HUES6 (cell line): Measurements from ENCODE around the gene HK3.

Experiments
- H3K27ac ChIP-seq: 2 replicates; pipeline ENCODE4 v1.7.0; 2013; ENCODE audit warnings: low read depth, mild to moderate bottlenecking, low read length, inconsistent platforms
- H3K27me3 ChIP-seq: 2 replicates; pipeline ENCODE4 v1.6.1; 2013; ENCODE audit warnings: low read length; ENCODE audit not compliant: control insufficient read depth, insufficient read depth
- H3K36me3 ChIP-seq: 2 replicates; pipeline ENCODE4 v1.6.1; 2013; ENCODE audit warnings: low read length; ENCODE audit not compliant: control insufficient read depth, insufficient read depth
- H3K4me1 ChIP-seq: 2 replicates; pipeline ENCODE4 v1.6.1; 2013; ENCODE audit warnings: low read length; ENCODE audit not compliant: control insufficient read depth, insufficient read depth
- H3K4me3 ChIP-seq: 2 replicates; pipeline ENCODE4 v1.5.1; 2013; ENCODE audit warnings: low read depth, low read length
- H3K9ac ChIP-seq: one replicate; pipeline ENCODE4 v1.6.1; 2013; ENCODE audit warnings: mild to moderate bottlenecking, low read length
- H3K9me3 ChIP-seq: 2 replicates; pipeline ENCODE4 v1.6.1; 2013; ENCODE audit warnings: low read depth, low read length; ENCODE audit not compliant: control insufficient read depth, insufficient read depth

Gene HK3

GRCh38 chr5:176846335-176847140 lies 52.6 kb downstream of the HK3 start:
- H3K27ac ChIP-seq = no peak overlapping the region
- H3K4me1 ChIP-seq = no peaks in the 10 kb centered on the region
- no peaks in the 10 kb centered on the region for H3K9me3 ChIP-seq
- H3K36me3 ChIP-seq = no peaks in the 10 kb centered on the region
- H3K4me3 ChIP-seq = no peak overlapping the region
- no peak overlapping the region for H3K9ac ChIP-seq
- H3K27me3 ChIP-seq = peaks cover 18% of the 10 kb centered on the region; the same call in 1 of the 2 replicates

GRCh38 chr5:176845392-176845713 lies 53.8 kb downstream of the HK3 start:
- peaks cover 30% of the 10 kb centered on the region; the same call in 1 of the 2 replicates for H3K27me3 ChIP-seq
- no peak overlapping the region for H3K27ac ChIP-seq
- no peaks in the 10 kb centered on the region for H3K36me3 ChIP-seq
- no peak overlapping the region for H3K4me3 ChIP-seq
- no peak overlapping the region for H3K9ac ChIP-seq
- no peaks in the 10 kb centered on the region for H3K9me3 ChIP-seq
- H3K4me1 ChIP-seq = no peaks in the 10 kb centered on the region; the same call in 1 of the 2 replicates

- no peak overlapping the region for H3K4me3 ChIP-seq
- H3K27me3 ChIP-seq = peaks cover 33% of the 10 kb centered on the region; the same call in 1 of the 2 replicates
- no peaks in the 10 kb centered on the region for H3K36me3 ChIP-seq
- no peak overlapping the region for H3K27ac ChIP-seq
- H3K4me1 ChIP-seq = peaks cover 4% of the 10 kb centered on the region; the same call in 1 of the 2 replicates
- H3K9me3 ChIP-seq = no peaks in the 10 kb centered on the region
- no peak overlapping the region for H3K9ac ChIP-seq
Observed at GRCh38 chr5:176844706-176845391, 54.3 kb downstream of the HK3 start.

GRCh38 chr5:176844281-176844680 lies 54.9 kb downstream of the HK3 start:
- Histone ChIP-seq H3K9ac (no peak overlapping the region), H3K36me3 (no peaks in the 10 kb centered on the region), H3K9me3 (no peaks in the 10 kb centered on the region), H3K27ac (no peak overlapping the region), H3K4me1 (peaks cover 4% of the 10 kb centered on the region; the same call in 1 of the 2 replicates), H3K27me3 (peaks cover 38% of the 10 kb centered on the region; the same call in 1 of the 2 replicates), H3K4me3 (no peak overlapping the region)

GRCh38 chr5:176843673-176844072 lies 55.5 kb downstream of the HK3 start:
- Histone ChIP-seq H3K27ac (no peak overlapping the region), H3K9ac (no peak overlapping the region), H3K36me3 (no peaks in the 10 kb centered on the region), H3K4me1 (peaks cover 4% of the 10 kb centered on the region; the same call in 1 of the 2 replicates), H3K4me3 (no peak overlapping the region), H3K9me3 (no peaks in the 10 kb centered on the region), H3K27me3 (peaks cover 45% of the 10 kb centered on the region)

- H3K9ac ChIP-seq = no peak overlapping the region
Observed at GRCh38 chr5:176837707-176838115, 61.4 kb downstream of the HK3 start.

GRCh38 chr5:176836811-176837706 lies 62.1 kb downstream of the HK3 start:
- no peak overlapping the region for H3K9ac ChIP-seq
- peaks cover 87% of the 10 kb centered on the region for H3K27me3 ChIP-seq
- no peaks in the 10 kb centered on the region for H3K9me3 ChIP-seq
- no peak overlapping the region for H3K27ac ChIP-seq
- peaks cover 4% of the 10 kb centered on the region; the same call in 1 of the 2 replicates for H3K4me1 ChIP-seq
- no peaks in the 10 kb centered on the region for H3K36me3 ChIP-seq
- no peak overlapping the region for H3K4me3 ChIP-seq

More at GRCh38 chr5:176837707-176838115, 61.4 kb downstream of the HK3 start:
- Histone ChIP-seq H3K4me3 (no peak overlapping the region), H3K27ac (no peak overlapping the region), H3K36me3 (no peaks in the 10 kb centered on the region), H3K9me3 (no peaks in the 10 kb centered on the region), H3K27me3 (peaks cover 81% of the 10 kb centered on the region), H3K4me1 (peaks cover 4% of the 10 kb centered on the region; the same call in 1 of the 2 replicates)

- H3K27me3 ChIP-seq = peaks cover 82% of the 10 kb centered on the region
- peaks cover 4% of the 10 kb centered on the region; the same call in 1 of the 2 replicates for H3K4me1 ChIP-seq
Observed at GRCh38 chr5:176835918-176836317, 63.2 kb downstream of the HK3 start.

GRCh38 chr5:176833286-176833685 lies 65.9 kb downstream of the HK3 start:
- Histone ChIP-seq H3K4me3 (no peak overlapping the region), H3K9ac (no peak overlapping the region), H3K27me3 (peaks cover 58% of the 10 kb centered on the region), H3K9me3 (no peaks in the 10 kb centered on the region), H3K36me3 (no peaks in the 10 kb centered on the region), H3K4me1 (no peaks in the 10 kb centered on the region), H3K27ac (no peak overlapping the region)

More at GRCh38 chr5:176835918-176836317, 63.2 kb downstream of the HK3 start:
- no peak overlapping the region for H3K27ac ChIP-seq
- H3K9me3 ChIP-seq = no peaks in the 10 kb centered on the region
- no peaks in the 10 kb centered on the region for H3K36me3 ChIP-seq
- no peak overlapping the region for H3K9ac ChIP-seq
- no peak overlapping the region for H3K4me3 ChIP-seq

GRCh38 chr5:176832162-176832561 lies 67.0 kb downstream of the HK3 start:
- no peaks in the 10 kb centered on the region for H3K9me3 ChIP-seq
- H3K27me3 ChIP-seq = peaks cover 51% of the 10 kb centered on the region; the same call in 1 of the 2 replicates
- H3K4me3 ChIP-seq = no peak overlapping the region
- no peak overlapping the region for H3K27ac ChIP-seq
- no peak overlapping the region for H3K9ac ChIP-seq
- no peaks in the 10 kb centered on the region for H3K36me3 ChIP-seq
- H3K4me1 ChIP-seq = no peaks in the 10 kb centered on the region
